GM03348 (cell line): ENCODE data around the gene MARVELD3.
"Not testable (repeated sequence)": the region's sequence is repeated elsewhere in the genome, so short reads cannot be mapped to it uniquely, and the experiment has no call there.

Experiments used
- DNase-seq: peaks from one replicate; pipeline ENCODE4 v3.0.0; 2012; ENCODE audit warnings: low spot score

MARVELD3 gene, protein sequence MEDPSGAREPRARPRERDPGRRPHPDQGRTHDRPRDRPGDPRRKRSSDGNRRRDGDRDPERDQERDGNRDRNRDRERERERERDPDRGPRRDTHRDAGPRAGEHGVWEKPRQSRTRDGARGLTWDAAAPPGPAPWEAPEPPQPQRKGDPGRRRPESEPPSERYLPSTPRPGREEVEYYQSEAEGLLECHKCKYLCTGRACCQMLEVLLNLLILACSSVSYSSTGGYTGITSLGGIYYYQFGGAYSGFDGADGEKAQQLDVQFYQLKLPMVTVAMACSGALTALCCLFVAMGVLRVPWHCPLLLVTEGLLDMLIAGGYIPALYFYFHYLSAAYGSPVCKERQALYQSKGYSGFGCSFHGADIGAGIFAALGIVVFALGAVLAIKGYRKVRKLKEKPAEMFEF

DNA sequence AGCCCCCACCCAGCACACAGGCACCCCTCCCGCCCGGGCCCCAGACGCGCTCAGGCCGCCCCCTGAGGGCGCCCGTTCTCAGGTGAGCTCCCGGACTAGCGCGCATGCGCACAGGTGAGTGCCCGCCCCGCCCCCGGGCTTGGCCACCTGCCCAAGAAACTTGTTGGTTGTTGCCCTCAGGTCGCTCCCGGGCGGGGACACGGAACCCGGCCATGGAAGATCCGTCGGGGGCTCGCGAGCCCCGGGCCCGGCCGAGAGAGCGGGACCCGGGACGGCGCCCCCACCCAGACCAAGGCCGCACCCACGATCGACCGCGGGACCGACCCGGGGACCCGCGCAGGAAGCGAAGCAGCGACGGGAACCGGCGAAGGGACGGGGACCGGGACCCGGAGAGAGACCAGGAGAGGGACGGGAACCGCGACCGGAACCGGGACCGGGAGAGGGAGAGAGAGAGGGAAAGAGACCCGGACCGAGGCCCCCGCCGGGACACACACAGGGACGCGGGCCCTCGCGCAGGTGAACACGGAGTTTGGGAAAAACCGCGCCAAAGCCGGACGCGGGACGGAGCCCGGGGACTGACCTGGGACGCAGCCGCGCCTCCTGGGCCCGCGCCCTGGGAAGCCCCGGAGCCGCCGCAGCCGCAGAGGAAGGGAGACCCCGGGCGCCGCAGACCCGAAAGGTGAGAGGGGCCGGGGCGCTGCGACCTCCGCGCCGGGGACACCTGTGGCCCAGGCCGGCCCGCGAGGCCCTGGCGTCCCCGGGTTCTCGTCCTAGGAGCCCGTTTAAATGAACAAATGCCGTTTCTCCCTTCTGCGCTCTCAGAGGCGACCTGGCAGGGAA is at the start of gene MARVELD3:
Gene MARVELD3, plus strand, starts transcription at position 167 of the 840 bp plus-strand sequence. Its CDS starts 46 bp downstream, at position 213.
- peak; percentile 32 for DNase-seq

DNA sequence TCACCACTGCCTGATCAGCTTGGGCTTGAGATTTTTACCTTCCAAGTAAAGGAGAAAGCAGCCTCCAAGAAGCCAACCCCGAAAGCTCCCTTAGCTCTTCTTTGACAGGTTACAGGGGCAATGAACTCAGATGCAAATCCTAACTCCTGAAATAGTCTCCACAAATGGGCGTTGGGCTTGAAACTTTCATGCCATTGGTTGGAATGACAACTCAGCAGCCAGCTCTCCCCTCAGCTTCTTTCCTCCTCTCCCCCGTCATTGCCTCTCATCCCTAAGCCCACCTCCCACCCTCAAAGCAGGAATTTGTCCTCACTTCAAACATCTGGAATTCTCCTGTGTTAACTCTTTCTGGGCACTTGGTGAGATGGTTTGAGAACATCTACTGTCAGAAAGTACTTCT is 49.0 kb upstream of the MARVELD3 start, which contains the start of gene TAT:
Gene TAT, minus strand, starts transcription at position 122 of the 400 bp plus-strand sequence. CDS start 677 bp downstream, outside the sequence.
- DNase-seq, result no peak

DNA sequence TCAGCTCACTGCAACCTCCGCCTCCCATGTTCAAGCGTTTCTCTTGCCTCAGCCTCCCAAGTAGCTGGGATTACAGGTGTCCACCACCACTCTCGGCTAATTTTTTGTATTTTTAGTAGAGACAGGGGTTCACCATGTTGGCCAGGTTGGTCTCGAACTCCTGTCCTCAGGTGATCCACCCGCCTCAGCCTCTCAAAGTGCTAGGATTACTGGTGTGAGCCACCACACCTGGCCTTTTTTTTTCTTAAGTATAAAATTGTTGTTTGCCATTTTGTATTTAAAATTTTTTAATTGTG is 43.5 kb upstream of the MARVELD3 start:
- DNase-seq, result not testable (repeated sequence)

DNA sequence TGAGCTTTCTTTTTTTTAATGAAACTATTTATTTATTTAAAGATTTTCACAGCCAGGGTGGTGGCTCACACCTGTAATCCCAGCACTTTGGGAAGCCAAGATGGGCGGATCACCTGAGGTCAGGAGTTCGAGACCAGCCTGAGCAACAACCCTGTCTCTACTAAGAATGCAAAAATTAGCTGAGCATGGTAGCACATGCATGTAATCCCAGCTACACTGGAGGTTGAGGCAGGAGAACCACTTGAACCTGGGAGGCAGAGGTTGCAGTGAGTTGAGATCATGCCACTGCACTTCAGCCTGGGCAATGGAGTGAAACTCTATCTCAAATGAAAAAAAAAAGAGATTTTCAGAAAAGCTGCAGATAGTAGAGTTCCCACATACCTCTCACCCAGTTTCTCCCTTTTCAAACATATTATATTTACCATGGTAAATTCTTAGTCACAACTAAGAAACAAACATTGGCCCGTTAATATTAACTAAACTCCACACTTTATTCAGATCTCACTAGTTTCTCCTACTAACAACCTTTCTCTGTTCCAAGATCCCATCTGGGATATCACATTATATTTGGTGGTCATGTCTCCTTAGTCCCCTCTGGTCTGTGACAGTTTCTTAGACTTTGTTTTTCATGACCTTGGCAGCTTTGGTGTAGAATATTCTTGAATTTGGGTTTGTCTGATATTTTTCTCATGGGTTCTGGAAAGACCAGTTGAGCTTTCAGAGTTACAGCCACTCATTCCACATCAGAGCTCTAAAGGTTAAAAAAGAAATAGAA is 41.3 kb upstream of the MARVELD3 start:
- no peak for DNase-seq

DNA sequence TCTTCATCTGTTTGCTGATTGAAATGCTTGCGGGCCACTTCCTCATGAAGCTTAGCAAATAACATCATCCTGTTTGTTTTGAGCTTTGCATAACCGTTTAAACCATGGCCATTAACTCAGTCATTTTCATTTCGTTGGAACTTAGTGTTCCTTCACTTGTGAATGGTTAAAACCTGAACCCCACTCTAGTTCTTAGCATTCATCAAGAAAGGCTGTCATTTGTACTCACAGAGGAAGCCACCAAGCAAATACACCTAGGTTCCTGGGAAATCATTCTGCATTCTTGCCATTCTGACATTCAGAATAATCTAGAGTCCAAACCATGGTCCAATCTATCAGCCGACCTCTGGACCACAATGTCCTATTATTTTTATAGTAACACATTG is 40.7 kb upstream of the MARVELD3 start:
- DNase-seq, result no peak

DNA sequence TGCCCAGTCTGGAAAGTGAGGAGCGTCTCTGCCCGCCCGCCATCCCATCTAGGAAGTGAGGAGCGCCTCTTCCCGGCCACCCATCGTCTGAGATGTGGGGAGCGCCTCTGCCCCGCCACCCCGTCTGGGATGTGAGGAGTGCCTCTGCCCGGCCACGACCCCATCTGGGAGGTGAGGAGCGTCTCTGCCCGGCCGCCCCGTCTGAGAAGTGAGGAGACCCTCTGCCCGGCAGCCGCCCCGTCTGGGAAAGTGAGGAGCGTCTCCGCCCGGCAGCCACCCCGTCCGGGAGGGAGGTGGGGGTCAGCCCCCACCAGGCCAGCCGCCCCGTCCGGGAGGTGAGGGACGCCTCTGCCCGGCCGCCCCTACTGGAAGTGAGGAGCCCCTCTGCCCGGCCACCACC is 36.6 kb upstream of the MARVELD3 start:
- DNase-seq, result not testable (repeated sequence)

DNA sequence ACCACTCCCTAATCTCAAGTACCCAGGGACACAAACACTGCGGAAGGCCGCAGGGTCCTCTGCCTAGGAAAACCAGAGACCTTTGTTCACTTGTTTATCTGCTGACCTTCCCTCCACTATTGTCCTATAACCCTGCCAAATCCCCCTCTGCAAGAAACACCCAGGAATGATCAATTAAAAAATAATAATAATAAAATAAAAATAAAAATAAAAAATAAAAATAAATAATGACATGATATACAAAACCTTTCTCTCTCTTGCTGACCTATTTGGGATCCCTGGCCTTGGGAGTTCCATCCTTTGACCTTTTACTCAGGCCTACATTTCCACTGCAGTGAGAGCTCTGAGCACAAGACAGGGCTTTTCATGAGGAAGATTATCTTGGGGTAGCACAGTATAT is 35.9 kb upstream of the MARVELD3 start:
- not testable (repeated sequence) for DNase-seq

DNA sequence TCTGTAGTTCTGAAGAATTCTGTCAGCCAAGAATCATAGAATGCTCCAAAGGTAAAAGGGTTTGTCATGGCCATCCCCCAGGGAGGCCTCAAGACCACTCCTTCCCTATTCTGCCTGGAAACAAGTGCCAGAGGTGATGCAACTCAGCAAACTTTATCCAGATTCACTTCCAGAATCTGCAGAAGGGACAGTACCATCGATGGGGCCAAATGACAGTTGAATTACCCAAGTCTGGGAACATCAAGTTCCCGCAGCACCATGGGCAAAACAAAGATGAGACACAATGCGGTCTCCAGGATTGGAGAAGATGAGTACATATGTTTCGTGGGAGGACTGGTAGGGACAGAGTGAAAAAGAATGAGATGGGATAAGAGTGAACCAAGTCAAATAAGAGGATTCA is 35.4 kb upstream of the MARVELD3 start:
- DNase-seq, result no peak

DNA sequence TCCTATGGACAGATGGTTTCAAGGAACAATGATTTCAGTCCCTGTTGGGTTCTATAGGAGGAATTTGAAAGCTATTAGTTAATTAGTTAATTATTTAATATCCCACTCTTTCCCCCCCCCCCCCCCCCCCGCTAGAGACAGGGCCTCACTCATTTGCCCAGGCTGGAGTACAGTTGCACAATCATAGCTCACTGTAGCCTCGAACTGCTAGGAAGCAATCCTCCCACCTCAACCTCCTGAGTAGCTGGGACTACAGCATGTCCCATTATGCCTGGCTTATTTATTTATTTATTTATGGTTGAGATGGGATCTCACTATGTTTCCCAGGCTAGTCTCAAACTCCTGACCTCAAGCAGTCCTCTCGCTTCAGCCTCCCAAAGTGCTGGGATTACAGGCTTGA is 34.1 kb upstream of the MARVELD3 start:
- no peak for DNase-seq

DNA sequence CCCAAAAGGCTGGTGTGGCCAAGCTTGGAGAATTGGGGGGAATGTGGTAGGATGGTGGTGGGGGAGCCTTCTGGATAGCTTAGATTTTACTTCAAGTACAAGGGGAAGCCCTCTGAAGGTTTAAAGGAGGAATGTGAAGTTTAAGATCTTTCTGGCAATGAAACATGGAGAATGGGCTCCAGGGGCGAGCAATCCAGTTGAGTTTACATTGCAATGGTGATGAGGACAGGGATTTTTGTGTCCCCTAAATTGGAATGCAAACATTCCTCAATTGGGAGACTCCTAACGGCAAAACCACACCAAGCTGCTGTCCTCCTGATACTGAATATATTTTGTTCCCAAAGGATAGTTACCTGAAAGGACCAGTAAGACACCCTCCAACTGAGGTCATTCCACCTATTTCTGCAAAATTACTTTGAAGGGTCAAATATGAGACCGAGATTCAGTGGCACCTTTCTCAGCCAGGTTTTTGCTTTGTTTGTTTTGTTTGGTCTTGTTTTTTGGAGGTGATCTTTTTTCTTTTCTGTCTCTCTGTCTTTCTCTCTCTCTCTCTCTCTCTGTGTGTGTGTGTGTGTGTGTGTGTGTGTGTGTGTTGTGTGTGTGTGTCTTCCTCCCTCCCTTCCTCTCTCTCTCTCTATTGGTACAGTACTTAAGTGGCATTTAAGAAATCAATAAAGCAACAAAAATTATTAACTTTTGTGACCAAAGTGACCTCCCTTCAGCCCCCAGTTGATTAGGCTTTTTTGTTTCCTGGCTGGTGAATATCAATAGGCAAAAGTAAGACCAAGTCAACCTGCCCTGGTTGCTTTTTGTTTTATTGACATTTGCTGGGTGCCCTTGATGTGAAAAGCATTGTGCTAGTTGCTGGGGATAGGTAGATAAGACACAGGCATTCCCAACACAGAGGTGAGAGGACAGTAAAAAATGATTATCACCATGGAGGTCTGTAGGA is 32.7 kb upstream of the MARVELD3 start:
- DNase-seq, result no peak

DNA sequence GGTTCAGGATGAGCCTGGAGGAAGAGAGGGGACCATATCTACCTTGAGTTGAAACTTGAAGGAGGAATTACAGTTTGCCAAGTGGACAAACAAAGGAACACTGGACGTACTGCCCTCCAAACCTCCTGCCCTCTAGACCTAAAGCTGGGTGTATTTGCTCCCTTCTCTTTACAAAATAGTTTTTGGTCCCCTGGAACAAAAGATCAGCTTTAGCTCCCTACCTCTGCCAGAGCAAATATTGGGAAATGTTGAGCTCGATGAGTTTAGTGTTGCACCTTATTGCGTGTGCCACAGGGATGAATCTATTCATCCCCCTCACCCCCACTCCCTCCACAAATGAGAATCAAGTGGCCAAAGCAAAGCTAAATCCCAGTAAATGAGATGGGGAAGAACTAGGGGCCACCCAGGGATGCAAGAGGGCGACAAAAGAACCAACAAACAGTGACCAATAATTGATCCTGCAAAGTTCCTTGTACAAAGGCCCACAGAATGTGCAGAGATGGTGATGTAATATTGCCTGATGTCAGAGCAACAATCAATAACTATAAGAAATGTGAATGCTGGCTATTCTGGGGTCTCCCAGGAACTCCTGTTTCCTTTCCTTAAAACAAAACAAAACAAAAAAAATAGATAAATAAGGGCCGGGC is 31.9 kb upstream of the MARVELD3 start:
- DNase-seq, result no peak

DNA sequence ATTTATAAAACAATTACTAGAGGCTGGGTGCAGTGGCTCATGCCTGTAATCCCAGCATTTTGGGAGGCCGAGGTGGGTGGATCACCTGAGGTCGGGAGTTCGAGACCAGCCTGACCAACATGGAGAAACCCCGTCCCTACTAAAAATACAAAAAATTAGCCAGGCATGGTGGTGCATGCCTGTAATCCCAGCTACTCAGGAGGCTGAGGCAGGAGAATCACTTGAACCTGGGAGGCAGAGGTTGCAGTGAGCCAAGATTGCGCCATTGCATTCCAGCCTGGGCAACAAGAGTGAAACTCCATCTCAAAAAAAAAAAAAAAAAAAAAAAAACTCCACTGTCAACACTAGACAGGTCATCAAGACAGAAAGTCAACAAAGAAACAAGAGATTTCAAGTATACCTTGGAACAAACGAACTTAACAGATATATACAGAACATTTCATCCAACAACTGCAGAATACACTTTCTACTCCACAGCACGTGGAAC is 30.6 kb upstream of the MARVELD3 start:
- DNase-seq, result not testable (repeated sequence)

DNA sequence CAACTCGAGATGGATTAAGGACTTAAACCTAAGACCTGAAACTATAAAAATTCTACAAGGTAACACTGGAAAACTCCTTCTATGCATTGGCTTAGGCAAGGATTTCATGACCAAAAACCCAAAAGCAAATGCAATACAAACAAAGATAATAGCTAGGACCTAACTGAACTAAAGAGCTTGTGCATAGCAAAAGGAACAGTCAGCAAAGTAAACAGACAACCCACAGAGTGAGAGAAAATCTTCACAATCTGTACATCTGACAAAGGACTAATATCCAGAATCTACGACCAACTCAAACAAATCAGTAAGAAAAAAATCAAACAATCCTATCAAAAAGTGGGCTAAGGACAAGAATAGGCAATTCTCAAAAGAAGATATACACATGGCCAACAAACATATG is 27.6 kb upstream of the MARVELD3 start:
- not testable (repeated sequence) for DNase-seq

DNA sequence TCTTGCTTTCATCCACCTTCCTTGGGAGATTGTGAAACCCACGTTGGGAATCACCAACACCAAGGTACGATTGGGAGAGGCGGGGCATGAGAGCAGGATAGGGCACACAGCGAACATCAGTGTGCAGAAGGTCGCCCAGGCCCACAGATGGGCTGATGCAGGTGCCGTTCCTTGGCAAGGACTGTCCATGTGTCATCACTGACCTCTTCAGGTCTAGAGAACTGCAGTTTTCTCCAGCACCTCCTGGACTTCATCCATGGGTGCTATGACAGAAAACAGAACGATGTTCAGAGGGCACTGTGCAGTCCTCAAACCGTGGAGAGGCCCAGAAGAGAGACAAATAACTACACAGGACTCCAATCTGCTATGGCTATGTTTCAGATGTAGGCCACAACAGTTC is 25.2 kb upstream of the MARVELD3 start:
- DNase-seq, result no peak

DNA sequence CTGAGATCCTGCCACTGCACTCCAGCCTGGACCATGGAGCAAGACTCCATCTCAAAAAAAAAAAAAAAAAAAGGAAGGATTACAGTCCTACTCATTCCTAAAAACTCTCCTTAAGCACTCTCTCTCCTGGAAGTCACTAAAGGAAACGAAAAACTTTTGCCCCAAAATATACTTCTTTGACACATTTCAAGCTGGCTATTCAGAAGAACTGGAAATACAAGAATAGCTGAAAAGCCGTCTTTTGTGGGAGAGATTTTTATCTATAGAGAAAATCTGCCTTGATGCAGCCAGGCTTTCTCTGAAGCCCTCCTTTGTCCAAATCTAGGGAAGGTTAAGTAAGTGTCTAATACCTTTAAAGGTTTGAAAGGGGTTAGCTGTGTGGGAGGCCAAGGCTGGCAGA is 16.9 kb upstream of the MARVELD3 start:
- DNase-seq, result no peak

DNA sequence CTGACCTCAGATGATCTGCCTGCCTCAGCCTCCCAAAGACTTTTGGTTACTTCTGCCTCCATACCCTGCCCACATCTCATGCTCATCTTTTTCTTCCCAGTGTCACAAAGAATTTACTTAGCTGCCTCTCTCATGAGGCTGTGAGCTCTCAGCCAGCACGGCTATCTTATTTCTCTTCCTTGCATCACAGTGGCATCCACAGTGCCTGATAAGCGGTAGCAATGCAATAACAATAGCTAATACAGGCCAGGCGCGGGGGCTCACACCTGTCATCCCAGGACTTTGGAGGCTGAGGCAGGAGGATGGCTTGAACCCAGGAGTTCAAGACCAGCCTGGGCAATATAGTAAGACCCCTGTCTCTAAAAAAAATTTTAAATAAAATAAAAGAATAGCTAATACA is 15.5 kb upstream of the MARVELD3 start:
- DNase-seq, result no peak

DNA sequence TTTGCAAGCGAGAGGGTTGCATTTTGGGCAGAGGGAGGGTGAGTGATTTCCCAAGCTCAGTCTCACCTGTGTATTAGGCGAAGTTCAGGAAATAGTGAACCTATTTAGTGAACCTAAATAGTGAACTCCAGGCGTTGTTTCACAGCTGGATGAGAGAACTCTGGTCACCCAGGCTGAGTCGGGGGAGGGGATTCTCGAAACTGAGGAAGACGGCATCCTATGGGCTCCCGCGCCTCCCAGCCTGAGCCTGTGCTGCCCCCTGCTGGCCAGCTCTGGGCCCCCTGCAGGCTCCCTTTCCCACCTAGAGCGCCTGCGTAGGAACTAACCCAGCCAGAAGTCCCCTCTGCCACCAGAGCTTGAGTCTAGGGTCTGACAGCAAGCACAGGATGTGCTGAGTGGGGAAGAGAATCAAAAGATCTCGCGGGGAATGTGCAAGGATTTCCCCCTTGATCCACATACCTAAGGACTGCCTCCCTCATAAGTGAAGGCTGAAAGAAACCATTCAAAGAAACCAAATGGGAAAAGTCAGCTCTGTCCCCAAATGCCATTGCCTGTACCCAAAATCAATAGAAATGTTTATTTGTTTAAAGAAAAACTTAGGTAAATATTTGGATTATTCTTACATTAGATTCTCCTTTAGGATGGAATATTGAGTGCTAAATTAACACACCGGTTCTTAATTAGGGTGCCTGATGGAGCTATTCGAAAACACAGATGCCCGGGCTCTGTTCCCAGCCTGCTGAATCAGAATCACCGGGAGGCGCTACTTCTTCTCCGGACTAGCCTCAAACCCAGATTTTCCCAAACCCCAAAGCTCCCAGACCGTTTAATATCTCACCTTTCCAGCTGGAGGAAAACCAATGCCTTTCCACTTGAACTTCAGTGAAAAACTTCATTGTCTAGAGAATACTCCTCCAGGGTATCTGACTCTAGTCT is 14.8 kb upstream of the MARVELD3 start:
- DNase-seq, result peak; percentile 89

DNA sequence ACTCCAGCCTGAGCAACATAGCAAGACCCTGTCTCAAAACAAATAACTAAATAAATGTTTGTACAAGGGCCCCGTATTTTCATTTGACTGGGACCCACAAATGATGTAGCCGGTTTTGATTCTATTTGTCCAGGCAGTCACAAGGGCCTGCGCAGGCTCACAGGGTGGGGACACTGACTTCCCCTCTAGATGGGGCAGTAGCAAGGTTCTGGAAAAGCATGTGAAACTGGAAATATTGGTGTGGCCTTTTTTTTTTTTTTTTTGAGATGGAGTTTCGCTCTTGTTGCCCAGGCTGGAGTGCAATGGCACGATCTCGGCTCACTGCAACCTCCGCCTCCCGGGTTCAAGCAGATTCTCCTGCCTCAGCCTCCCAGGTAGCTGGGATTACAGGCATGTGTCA is 11.0 kb upstream of the MARVELD3 start:
- not testable (repeated sequence) for DNase-seq

DNA sequence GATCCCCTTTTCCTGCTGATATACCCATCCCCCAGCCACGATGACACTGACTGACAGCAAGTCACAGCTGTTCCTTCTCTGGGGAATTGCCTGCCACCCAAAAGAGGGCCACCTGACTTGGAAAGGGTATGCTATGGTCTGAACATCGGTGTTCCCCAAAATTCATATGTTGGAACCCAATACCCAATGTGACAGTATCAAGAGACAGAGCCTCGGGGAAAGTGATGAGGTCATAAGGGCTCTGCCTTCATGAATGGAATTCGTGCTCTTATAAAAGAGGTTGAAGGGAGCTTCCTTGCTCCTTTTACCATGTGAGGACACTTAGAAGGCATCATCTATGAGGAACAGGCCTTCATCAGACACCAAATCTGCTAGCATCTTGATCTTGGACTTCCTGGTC is 7.6 kb upstream of the MARVELD3 start:
- no peak for DNase-seq

DNA sequence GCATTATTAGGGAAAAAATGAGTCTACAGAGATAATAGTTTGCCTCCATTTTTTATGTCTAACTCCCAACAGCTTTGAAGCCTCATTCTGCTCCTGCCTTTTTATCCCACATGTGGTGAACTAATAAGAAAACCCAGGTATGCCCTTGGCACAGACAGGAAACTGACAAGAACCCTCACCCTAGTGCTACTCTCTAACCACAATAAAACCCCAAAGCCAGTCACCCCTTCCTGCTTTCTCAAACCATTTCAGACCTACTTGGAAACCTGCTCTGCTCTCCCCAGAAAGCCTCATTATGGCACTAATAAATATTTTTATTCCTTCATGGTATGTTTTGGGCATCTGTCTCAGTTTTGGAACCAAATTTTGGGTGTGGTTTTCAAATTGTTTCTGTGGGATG is 3.9 kb upstream of the MARVELD3 start:
- no peak for DNase-seq
